Astrocyte (in vitro differentiated cells and primary cell): ENCODE measurements around the gene CD28.
"Not testable (repeated sequence)": the region's sequence is repeated elsewhere in the genome, so short reads cannot be mapped to it uniquely, and the experiment has no call there.

Source experiments
- EZH2 ChIP-seq: IDR thresholded peaks from 2 replicates; pipeline ENCODE4 v1.6.1; 2012; ENCODE audit warnings: mild to moderate bottlenecking, low read length, inconsistent platforms; ENCODE audit not compliant: insufficient read depth
- TF ChIP-seq, protein P1 (sequence below): IDR thresholded peaks from 2 replicates; pipeline ENCODE4 v1.5.1; 2011; ENCODE audit warnings: low read depth, mild to moderate bottlenecking, inconsistent platforms, low read length, moderate library complexity; ENCODE audit not compliant: insufficient read depth

DNA sequence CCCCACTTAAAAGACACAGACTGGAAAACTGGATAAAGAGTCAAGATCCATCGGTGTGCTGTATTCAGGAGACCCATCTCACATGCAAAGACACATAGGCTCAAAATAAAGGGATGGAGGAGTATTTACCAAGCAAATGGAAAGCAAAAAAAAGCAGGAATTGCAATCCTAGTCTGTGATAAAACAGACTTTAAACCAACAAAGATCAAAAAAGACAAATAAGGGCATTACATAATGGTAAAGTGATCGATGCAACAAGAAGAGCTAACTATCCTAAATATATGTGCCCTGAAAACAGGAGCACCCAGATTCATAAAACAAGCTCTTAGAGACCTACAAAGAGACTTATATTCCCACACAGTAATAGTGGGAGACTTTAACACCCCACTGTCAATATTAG, 8.7 kb upstream of the CD28 start:
- TF ChIP-seq EZH2, result not testable (repeated sequence)
- TF ChIP-seq, protein P1, sequence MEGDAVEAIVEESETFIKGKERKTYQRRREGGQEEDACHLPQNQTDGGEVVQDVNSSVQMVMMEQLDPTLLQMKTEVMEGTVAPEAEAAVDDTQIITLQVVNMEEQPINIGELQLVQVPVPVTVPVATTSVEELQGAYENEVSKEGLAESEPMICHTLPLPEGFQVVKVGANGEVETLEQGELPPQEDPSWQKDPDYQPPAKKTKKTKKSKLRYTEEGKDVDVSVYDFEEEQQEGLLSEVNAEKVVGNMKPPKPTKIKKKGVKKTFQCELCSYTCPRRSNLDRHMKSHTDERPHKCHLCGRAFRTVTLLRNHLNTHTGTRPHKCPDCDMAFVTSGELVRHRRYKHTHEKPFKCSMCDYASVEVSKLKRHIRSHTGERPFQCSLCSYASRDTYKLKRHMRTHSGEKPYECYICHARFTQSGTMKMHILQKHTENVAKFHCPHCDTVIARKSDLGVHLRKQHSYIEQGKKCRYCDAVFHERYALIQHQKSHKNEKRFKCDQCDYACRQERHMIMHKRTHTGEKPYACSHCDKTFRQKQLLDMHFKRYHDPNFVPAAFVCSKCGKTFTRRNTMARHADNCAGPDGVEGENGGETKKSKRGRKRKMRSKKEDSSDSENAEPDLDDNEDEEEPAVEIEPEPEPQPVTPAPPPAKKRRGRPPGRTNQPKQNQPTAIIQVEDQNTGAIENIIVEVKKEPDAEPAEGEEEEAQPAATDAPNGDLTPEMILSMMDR, result not testable (repeated sequence)
